Stimulated activated CD4-positive, alpha-beta T cell treated with anti-CD3 and anti-CD28 coated beads, TNF-alpha, amount 100 ng/mL, for 1 hour (primary cell): ENCODE results near the gene VSIG10.
"Not testable (repeated sequence)": the region's sequence is repeated elsewhere in the genome, so short reads cannot be mapped to it uniquely, and the experiment has no call there.

Experiments used
- DNase-seq, 3 donors: peaks; one replicate each; pipeline ENCODE4 v3.0.0-alpha.2; 2020; ENCODE audit warnings: low read depth in 3 of 3, low spot score in 1 of 3

The VSIG10 gene, protein sequence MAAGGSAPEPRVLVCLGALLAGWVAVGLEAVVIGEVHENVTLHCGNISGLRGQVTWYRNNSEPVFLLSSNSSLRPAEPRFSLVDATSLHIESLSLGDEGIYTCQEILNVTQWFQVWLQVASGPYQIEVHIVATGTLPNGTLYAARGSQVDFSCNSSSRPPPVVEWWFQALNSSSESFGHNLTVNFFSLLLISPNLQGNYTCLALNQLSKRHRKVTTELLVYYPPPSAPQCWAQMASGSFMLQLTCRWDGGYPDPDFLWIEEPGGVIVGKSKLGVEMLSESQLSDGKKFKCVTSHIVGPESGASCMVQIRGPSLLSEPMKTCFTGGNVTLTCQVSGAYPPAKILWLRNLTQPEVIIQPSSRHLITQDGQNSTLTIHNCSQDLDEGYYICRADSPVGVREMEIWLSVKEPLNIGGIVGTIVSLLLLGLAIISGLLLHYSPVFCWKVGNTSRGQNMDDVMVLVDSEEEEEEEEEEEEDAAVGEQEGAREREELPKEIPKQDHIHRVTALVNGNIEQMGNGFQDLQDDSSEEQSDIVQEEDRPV

DNA sequence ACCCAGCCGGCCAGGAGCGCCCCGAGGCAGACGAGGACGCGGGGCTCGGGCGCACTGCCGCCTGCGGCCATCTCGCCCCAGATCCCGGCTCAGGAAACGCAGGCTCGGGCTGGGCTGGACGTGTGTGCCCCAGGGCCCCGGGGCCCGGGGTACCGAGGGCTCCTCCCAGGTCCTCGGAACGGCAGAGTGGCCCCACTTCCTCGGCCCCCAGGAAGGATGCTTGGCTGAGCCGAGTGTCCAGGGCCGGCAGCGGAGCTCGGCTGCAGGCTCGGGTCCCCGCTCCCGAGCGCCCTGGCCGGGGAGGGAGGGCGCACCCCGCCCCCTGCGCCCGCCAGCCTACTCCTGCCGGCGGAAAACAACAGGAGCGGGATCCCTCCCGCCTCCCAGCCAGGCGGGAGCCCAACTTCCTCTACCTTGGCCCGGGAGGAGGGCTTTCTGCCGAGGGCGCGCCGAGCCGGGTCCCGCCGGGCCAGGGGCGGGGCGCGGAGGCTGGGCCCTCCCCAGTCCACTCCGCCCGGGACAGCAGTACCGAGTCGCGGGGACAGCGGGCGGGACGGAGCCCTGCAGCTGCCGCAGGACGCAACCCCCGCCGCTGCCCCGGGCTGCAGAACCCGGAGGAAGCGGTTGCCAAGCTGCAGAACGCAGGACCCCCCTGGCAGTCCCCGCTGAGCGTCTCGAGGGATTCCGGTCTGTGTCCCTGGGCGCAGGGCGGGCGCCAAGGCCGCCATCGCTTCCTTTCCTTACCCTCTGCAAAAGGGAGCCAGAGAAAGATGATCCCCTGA lies at the start of gene VSIG10:
Gene VSIG10, minus strand, starts transcription at position 411 of the 782 bp plus-strand sequence. Its CDS starts 340 bp downstream, at position 71.
- no peak for DNase-seq

DNA sequence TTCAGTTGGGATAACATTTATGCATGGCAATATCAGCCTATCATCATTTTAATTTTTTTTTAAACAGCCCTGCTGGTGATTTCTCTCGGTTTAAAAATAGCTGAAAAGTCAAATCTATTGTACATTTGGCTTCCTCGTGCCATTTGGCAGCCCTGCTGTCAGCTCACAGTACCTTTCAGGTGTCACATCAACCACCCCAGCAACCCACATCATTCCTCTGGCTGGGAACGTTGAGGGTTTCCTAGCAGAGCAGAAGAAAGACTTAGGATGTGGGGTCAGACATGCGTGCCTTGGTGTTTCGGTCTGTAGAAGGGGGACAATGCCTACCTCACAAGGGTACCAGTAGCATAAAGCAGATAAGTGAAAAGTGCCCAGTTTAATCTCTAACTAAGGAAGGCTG lies 47.9 kb upstream of the VSIG10 start:
- no peak for DNase-seq

DNA sequence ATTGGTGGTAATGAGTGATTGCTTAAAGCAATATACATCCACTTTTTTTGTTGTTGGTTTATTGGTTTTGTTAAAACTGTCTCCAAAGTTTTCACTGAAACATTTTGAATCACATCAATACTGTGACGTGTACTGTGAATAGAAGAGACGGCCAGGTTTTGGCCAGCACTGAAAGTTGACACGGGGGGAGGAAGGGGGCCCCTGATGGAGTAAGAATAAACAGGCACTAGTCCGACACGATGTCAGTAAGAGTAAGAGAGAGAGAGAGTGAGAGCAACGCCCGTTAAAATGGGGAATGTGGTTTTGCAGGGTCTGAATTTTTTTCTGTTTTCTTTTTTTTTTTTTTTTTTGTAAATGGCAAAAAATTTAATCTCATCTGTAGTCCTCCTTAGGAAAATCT lies 46.8 kb upstream of the VSIG10 start:
- no peak for DNase-seq

DNA sequence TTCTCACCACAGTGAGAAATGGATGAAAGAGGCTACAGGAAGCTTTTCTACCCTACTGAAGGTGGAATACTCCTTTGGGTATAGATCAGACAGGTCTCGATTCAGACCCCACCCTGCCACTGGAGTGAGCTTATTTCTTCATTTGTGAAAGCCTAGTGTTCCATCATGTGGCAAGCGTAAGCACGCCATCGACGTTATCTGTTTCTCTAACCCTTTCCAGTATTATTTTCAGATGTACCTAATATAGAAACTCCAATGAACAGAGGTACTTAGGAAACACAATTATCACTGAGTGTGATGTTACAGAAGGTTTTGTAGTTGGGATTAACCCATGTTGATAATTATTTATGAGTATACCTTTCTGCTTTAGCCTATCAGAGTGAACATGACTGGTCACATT lies 44.5 kb upstream of the VSIG10 start:
- no peak for DNase-seq

DNA sequence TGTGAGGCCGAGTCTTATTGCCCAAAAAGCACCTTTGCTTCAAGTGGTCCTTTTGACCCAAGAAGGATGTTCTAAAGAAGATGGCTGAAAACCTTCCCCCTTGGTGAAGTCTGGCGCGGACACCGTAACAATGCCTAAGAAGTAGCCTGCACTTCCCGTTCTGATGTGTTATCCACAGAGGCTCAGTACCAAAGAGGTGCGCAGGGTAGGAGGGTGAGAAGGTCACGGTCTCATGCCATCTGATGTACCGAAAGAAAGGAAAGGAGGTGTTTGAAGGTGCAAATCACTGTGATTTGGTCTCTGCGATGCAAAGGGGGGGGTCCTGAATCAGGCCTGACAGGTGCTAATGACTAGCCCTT lies 42.0 kb upstream of the VSIG10 start:
- no peak for DNase-seq

DNA sequence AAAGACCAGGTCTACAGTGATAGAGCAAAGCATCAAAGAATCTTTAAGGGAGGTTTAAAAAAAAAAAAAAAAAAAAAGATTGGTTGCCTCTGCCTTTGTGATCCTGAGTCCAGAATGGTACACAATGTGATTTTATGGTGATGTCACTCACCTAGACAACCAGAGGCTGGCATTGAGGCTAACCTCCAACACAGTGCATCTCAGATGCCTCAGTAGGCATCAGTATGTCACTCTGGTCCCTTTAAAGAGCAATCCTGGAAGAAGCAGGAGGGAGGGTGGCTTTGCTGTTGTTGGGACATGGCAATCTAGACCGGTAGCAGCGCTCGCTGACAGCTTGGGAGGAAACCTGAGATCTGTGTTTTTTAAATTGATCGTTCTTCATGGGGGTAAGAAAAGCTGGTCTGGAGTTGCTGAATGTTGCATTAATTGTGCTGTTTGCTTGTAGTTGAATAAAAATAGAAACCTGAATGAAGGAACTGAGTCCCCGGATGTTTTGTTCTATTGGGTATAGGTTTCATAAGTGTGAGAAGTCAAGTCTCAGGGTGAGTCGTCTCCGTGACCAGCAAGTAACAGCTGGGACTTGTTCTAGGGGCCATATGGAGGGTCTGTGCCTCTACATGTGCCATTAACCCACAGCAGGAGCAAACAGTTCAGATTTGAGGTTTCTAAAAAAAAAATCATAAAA lies 41.4 kb upstream of the VSIG10 start:
- DNase-seq, result no peak

DNA sequence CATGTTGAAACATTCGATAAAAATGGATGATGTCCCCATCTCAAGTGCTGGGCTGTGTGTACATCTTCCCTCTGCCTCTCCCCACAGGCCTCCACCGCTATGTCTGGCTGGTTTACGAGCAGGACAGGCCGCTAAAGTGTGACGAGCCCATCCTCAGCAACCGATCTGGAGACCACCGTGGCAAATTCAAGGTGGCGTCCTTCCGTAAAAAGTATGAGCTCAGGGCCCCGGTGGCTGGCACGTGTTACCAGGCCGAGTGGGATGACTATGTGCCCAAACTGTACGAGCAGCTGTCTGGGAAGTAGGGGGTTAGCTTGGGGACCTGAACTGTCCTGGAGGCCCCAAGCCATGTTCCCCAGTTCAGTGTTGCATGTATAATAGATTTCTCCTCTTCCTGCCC lies 40.7 kb upstream of the VSIG10 start:
- DNase-seq, result no peak

DNA sequence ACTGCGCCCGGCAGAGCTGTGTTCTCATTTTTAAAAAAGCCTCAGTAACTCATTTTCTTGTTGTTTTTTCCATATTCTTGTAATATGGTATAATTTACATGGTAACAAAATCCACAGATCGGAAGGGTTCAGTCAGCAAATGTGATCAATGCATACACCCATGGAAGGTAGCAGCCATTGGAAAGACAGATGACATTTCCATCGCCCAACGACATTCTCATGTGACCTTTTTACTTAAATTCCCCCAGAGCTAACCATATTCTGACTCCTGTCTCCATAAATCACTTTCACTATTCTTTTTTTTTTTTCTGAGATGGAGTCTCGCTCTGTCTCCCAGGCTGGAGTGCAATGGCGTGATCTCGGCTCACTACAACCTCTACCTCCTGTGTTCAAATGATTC lies 37.0 kb upstream of the VSIG10 start:
- DNase-seq, result no peak

DNA sequence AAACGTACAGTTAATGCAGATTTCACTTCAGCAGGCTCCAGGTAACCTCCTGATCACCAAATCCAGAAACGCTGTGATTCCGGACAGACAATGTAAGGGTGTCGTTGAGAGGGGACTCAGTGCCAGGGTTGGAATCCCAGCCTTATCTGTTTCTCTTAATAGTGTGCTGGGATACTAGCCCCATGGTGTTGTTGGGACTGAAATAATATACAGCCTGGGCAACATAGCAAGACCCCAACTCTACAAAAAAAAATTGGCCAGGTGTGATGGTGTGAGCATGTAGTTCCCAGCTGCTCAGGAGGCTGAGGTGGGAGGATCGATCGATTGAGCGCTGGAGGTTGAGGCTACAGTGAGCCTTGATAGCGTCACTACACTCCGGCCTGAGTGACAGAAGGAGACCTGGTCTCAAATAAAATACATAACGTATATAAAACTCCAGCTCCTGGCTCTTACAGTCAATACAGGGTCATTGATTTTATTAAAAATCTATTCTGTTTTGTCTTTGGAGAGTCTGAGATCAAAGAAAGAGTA lies 33.4 kb upstream of the VSIG10 start:
- no peak for DNase-seq

DNA sequence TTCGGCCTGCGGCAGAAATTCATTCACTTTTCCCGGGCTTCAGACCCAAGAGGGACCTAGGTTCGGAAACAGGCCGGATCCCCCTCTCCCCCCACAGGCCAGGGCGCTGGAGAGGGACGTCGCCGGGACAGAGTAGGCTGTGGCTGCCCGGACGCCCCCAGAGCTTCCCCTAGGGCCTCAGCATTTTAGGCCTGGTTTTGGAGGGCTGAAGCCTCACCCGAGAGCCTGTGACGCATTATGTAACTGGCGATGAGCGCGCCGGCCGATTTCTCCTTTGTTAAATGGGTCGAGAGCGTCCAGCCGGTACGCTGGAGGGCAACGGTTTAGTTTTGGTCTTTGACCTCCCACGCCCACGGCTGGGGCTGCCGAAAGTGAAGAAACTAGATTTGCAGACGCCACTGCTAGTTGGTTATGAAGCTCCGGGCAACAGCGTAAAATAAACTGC lies 32.8 kb upstream of the VSIG10 start:
- peak in 1 of 3 donors; percentile 31 for DNase-seq

DNA sequence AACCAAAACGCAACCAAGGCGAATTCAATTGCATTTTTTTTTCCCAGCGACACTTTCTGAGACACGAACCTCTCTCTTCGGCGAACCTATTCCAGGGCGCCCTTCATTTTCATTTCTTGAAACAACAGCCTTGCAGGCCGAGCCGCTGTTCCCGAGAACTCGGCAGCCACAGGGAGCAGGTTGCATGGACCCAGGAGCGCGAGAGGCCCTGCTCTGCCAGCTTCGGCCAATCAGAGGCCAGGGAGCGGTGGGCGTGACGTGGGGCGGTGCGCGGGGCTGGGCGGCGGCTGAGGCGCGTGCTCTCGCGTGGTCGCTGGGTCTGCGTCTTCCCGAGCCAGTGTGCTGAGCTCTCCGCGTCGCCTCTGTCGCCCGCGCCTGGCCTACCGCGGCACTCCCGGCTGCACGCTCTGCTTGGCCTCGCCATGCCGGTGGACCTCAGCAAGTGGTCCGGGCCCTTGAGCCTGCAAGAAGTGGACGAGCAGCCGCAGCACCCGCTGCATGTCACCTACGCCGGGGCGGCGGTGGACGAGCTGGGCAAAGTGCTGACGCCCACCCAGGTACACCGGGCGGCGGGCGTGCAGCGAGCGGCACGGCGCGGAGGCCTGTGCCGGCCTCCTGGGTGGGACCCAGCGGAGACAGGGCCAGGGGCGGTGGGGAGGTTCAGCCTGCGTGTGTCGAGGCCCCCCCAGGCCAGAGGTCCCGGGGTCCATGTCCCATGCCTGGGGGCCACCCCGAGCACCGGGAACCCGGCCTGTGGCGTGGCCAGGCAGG lies 32.2 kb upstream of the VSIG10 start, which contains the start of gene PEBP1:
Gene PEBP1, plus strand, starts transcription at position 337 of the 771 bp plus-strand sequence. Its CDS starts 86 bp downstream, at position 423.
- peak; percentile 69 to 90 (median 76) for DNase-seq

DNA sequence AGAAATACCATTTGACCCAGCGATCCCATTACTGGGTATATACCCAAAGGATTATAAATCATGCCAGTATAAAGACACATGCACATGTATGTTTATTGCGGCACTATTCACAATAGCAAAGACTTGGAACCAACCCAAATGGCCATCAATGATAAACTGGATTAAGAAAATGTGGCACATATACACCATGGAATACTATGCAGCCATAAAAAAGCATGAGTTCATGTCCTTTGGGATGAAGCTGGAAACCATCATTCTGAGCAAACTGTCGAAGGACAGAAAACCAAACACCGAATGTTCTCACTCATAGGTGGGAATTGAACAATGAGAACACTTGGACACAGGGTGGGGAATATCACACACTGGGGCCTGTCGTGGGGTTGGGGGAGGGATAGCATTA lies 25.6 kb upstream of the VSIG10 start:
- not testable (repeated sequence) for DNase-seq

DNA sequence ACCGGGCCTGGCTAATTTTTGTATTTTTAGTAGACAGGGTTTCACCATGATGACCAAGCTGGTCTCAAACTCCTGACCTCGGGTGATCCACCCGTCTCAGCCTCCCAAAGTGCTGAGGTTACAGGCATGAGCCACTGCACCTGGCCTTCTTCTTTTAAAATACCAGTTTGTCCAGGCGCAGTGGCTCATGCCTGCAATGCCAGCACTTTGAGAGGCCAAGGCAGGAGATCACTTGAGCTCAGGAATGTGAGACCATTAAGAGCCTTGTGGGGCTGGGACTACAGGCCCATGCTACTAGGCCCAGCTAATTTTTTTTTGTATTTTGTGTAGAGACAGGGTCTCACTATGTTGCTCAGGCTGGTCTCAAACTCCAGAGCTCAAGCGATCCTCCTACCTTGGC lies 24.1 kb upstream of the VSIG10 start:
- no peak for DNase-seq

DNA sequence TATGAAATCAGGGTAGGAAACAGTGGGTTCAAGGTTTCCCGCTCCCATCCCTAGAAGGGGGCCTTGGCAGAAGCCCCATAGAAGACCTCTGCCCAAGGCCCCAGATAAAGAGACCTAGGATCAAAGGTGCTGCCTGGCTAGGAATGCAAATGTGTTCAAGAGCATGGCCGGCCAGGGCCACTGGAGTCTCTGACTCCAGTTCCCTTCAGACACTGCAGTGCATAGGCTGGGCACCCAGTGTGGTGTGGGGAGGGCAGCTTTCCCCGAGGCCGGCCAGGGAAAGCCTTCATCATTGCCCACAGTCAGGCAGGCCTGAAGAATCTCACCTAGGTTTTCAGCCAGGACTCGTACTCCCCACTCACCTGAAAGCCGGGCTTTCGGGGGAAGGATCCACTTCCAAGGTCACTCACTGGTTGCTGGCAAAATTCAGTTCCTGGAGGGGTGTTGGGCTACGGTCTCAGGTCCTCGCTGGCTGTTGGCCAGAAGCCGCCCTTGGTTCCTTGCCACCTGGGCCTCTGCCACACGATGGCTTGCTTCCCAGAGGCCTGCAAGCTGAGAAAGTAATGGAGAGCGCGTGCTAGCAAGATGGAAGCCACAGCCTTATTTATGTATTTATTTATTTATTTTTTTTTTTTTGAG lies 22.4 kb upstream of the VSIG10 start:
- DNase-seq, result no peak

DNA sequence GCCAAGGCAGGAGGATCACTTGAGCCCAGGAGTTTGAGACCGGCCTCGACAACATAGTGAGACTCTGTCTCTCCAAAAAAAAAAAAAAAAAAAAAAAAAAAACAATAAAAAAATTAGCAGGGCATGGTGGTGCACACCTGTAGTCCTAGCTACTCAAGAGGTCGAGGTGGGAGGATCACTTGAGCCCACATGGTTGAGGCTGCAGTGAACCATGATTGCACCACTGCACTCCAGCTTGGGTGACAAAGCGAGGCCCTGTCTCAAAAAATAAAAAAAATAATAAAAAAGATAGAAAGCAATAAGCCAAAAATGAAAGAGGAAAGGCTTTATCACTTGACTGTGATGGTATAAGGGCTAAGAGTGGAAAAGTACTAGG lies 21.9 kb upstream of the VSIG10 start:
- no peak for DNase-seq

DNA sequence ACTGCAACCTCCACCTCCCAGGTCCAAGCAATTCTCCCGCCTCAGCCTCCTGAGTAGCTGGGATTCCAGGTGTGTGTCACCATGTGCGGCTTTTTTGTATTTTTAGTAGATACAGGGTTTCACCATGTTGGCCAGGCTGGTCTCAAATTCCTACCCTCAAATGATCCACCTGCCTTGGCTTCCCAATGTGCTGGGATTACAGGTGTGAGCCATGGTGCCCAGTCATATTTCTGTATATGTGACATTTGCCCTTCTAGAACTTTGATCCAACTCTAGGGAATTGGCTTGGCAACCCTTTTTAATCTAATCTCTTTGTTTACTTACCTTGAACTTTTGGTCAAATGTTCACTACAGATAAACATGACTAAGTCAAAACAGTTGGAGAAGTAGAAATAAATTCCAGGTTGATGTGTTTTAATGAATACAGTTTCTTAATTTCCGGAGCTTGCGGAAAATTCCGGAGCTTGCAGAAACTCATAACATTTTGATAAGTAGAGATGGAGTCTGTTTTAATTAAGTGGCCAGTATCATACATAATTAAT lies 20.6 kb upstream of the VSIG10 start:
- DNase-seq, result no peak

DNA sequence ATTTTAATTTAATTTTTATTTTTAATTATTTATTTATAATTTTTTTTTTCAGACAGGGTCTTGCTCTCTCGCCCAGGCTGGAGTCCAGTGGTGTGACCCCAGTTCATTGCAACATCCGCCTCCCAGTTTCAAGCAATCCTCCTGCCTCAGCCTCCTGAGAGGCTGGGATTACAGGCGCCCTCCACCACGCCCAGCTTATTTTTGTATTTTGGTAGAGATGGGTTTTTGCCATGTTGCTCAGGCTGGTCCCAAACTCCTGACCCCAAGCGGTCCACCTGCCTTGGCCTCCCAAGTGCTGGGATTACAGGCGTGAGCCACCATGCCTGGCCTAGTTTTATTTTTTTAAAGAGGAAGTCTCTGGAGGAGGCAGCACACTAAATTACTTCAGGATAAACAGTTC lies 18.5 kb upstream of the VSIG10 start:
- no peak for DNase-seq

DNA sequence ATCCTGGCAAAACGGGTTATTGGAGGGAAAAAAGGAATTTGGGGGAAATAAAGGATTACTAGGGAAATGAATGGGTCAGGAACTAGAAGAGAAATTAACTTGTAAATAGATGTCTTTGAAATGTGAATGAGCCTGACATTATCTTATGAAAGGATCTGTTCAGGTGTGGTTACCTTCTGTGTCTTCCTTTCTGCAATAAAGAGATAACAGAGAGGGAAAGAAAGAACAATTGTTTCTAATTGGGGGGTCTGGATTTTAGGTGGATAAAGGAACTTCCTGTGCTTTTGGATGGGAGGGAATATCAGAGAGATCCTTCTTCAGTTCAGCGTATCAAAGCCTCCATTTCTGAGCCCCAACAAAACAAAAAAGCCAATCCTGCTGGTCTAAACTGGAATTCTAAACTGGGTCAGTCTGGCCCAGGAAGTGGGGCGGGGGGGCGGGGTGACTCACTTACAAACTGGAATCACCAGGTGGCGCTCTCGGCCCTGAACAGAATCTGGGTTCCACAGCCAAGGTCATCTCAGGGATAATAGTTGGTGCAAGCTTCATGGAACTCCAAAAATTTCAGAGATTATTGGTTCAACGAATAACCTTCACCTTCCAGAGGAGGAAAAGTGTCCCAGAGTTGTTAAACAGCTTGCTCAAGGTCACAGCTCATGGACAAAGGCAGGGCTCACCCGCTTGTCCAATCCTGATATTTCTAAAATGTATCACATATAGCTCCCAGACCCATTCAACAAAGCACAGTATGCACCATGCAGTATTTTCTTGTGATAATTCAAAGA lies 17.0 kb upstream of the VSIG10 start:
- peak in 2 of 3 donors; percentile 27 to 46 for DNase-seq

DNA sequence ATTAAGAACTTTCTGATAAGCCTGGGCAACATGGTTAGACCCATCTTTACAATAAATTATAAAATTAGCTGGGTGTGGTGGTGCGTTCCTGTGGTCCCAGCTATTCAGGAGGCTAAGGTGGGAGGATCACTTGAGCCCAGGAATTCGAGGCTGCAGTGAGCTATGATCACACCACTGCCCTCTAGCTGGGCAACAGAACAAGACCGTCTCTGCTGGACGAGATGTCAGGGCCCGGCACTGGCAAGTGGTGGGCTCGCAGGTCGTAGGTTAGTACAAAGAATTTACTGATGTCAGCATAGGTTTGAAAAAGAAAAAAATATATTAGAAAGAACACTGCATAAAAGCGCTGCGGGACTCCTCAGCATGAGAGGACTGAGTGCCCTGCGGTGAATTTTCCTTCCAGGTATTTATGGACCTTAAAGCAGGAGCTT lies 15.7 kb upstream of the VSIG10 start:
- DNase-seq, result no peak
